Endothelial cell of umbilical vein (primary cell): ENCODE results near the gene CNIH4.

Experiments
- CTCF ChIP-seq, 2 donors: IDR thresholded peaks; 1 replicate in 1 of 2; 2 replicates in 1 of 2; pipeline ENCODE4 v1.5.1; 2011; ENCODE audit warnings: low read length in 2 of 2, mild to moderate bottlenecking in 2 of 2, moderate library complexity in 2 of 2, control low read depth in 1 of 2, inconsistent platforms in 1 of 2, low read depth in 1 of 2; ENCODE audit not compliant: insufficient read depth in 1 of 2; ENCODE audit errors: extremely low read depth in 1 of 2
- POLR2A ChIP-seq: IDR thresholded peaks from 2 replicates; pipeline ENCODE4 v1.6.1; 2012; ENCODE audit warnings: low read depth, mild to moderate bottlenecking, control low read depth, low read length

DNA sequence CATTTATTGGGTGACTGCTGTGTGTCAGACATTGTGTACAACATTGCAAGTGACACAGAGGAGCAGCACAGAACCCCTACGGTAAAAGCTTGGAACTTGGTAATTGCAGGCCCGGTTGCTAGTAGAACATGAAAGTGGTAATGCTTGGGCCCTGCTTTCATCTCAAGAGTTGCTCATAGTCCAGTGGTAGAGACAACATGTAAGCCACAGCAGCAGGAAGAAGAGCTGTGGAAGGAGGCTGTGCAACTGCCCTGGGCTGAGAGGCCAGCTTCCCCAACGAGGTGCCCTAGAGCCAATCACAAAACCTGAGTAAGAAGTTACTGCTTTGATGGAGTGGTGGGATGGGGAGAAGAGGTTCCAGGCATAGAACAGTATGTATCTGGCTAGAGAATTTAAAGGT lies 18.4 kb downstream of the CNIH4 start:
- TF ChIP-seq CTCF (IDR thresholded peaks at IDR 0.05; ENCODE audit: extremely low read depth in 1 of 2, insufficient read depth in 1 of 2, low read depth in 1 of 2, low read length in 2 of 2) (no peak), POLR2A (no peak)
